Measurements from ENCODE around the gene SLC25A42. TPM values are rescaled to one million over a fixed set of nuclear protein-coding genes. Genes with fewer than 3 reads are reported as not detected.
A peak's percentile ranks its signal among the peaks of the same experiment; 100 is the strongest.

Gene SLC25A42
- total and polyA plus RNA-seq, 2 of the 13 experiments (the other 11 are each of a cell fraction or from before 2014, with no cell fraction given): 12.8 to 18.3 TPM

- TF ChIP-seq, protein P1, sequence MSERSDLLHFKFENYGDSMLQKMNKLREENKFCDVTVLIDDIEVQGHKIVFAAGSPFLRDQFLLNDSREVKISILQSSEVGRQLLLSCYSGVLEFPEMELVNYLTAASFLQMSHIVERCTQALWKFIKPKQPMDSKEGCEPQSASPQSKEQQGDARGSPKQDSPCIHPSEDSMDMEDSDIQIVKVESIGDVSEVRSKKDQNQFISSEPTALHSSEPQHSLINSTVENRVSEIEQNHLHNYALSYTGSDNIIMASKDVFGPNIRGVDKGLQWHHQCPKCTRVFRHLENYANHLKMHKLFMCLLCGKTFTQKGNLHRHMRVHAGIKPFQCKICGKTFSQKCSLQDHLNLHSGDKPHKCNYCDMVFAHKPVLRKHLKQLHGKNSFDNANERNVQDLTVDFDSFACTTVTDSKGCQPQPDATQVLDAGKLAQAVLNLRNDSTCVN (CRISPR knock-in tag; IDR thresholded peaks at IDR 0.05; ENCODE audit: borderline replicate concordance): 0 out of 2 replicates have a peak, but pooled peaks have one; percentile 12
- TF ChIP-seq, protein P2, sequence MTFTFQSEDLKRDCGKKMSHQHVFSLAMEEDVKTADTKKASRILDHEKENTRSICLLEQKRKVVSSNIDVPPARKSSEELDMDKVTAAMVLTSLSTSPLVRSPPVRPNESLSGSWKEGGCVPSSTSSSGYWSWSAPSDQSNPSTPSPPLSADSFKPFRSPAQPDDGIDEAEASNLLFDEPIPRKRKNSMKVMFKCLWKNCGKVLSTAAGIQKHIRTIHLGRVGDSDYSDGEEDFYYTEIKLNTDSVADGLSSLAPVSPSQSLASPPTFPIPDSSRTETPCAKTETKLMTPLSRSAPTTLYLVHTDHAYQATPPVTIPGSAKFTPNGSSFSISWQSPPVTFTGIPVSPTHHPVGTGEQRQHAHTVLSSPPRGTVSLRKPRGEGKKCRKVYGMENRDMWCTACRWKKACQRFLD (CRISPR knock-in tag; IDR thresholded peaks at IDR 0.05; ENCODE audit: borderline replicate concordance): no peak
- TF ChIP-seq ATF1 (CRISPR knock-in tag; IDR thresholded peaks at IDR 0.05): no peak
- TF ChIP-seq HMGXB4 (CRISPR knock-in tag; IDR thresholded peaks at IDR 0.05; ENCODE audit: borderline replicate concordance in 1 of 2, low read depth in 1 of 2): peak; percentile 14 to 63; a peak in 2 of 4 replicates
- peak; percentile 70; the same call in 1 of the 2 replicates for TF ChIP-seq HNF4G (IDR thresholded peaks at IDR 0.05; ENCODE audit: borderline replicate concordance, low read depth, low read length)
- TF ChIP-seq HNF4G (CRISPR knock-in tag; IDR thresholded peaks at IDR 0.05; ENCODE audit: borderline replicate concordance, low read depth): 0 out of 2 replicates have a peak, but pooled peaks have one; percentile 12
- TF ChIP-seq ZNF446 (CRISPR knock-in tag; IDR thresholded peaks at IDR 0.05): no peak
- peak; percentile 88 for TF ChIP-seq HNF4A (CRISPR knock-in tag; IDR thresholded peaks at IDR 0.05)
- TF ChIP-seq ZNF879 (CRISPR knock-in tag; IDR thresholded peaks at IDR 0.05): no peak
- 0 out of 2 replicates have a peak, but pooled peaks have one; percentile 46 for TF ChIP-seq SAFB2 (CRISPR knock-in tag; IDR thresholded peaks at IDR 0.05; ENCODE audit: borderline replicate concordance, low read depth)
- TF ChIP-seq ZSCAN22 (CRISPR knock-in tag; IDR thresholded peaks at IDR 0.05): no peak; the same call in 1 of the 2 replicates
- TF ChIP-seq RBFOX2 (IDR thresholded peaks at IDR 0.05; ENCODE audit: low read depth, low read length): peak; percentile 71
- TF ChIP-seq ZNF292 (CRISPR knock-in tag; IDR thresholded peaks at IDR 0.05; ENCODE audit: borderline replicate concordance, low read depth): peak; percentile 91
- TF ChIP-seq RFX3 (CRISPR knock-in tag; IDR thresholded peaks at IDR 0.05): no peak
- TF ChIP-seq ZNF337 (CRISPR knock-in tag; IDR thresholded peaks at IDR 0.05; ENCODE audit: borderline replicate concordance, low read depth): 0 out of 2 replicates have a peak, but pooled peaks have one; percentile 23
- TF ChIP-seq DNMT1 (CRISPR knock-in tag; IDR thresholded peaks at IDR 0.05): peak; percentile 69; the same call in 1 of the 2 replicates
- TF ChIP-seq, protein P3, sequence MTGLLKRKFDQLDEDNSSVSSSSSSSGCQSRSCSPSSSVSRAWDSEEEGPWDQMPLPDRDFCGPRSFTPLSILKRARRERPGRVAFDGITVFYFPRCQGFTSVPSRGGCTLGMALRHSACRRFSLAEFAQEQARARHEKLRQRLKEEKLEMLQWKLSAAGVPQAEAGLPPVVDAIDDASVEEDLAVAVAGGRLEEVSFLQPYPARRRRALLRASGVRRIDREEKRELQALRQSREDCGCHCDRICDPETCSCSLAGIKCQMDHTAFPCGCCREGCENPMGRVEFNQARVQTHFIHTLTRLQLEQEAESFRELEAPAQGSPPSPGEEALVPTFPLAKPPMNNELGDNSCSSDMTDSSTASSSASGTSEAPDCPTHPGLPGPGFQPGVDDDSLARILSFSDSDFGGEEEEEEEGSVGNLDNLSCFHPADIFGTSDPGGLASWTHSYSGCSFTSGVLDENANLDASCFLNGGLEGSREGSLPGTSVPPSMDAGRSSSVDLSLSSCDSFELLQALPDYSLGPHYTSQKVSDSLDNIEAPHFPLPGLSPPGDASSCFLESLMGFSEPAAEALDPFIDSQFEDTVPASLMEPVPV (CRISPR knock-in tag; IDR thresholded peaks at IDR 0.05): no peak
- TF ChIP-seq FOXA3 (CRISPR knock-in tag; IDR thresholded peaks at IDR 0.05): peak; percentile 70; the same call in 1 of the 2 replicates
- peak; percentile 51 for TF ChIP-seq RBM39 (IDR thresholded peaks at IDR 0.05; ENCODE audit: low read depth, low read length, poor library complexity, severe bottlenecking)
- no peak for TF ChIP-seq PHF20 (CRISPR knock-in tag; IDR thresholded peaks at IDR 0.05)
Measured at GRCh38 chr19:19098703-19099632, 35.2 kb downstream of the SLC25A42 start (continued).

Measured in HepG2 (cell line).